Progenitor cell of endocrine pancreas (in vitro differentiated cells): ENCODE data around the gene GALNT2. TPM values are rescaled to one million over a fixed set of nuclear protein-coding genes. Genes with fewer than 3 reads are reported as not detected.

Source experiments
- DNase-seq: peaks from one replicate; pipeline ENCODE4 v3.0.0; 2021; ENCODE audit warnings: low spot score; ENCODE audit not compliant: unreplicated experiment
- H3K27ac Mint-ChIP-seq: 2 replicates; pipeline ENCODE4 v1.8.0; 2021; ENCODE audit warnings: mild to moderate bottlenecking, moderate library complexity, mixed read lengths
- H3K27me3 Mint-ChIP-seq: 2 replicates; pipeline ENCODE4 v1.8.0; 2021; ENCODE audit warnings: mixed read lengths
- H3K36me3 Mint-ChIP-seq: 2 replicates; pipeline ENCODE4 v1.8.0; 2022; ENCODE audit warnings: mixed read lengths; ENCODE audit not compliant: insufficient read depth
- H3K4me1 Mint-ChIP-seq: 2 replicates; pipeline ENCODE4 v1.8.0; 2021; ENCODE audit warnings: low read depth, mixed read lengths
- H3K4me3 Mint-ChIP-seq: 2 replicates; pipeline ENCODE4 v1.8.0; 2021; ENCODE audit warnings: low read depth, mild to moderate bottlenecking, moderate library complexity, mixed read lengths
- H3K9me3 Mint-ChIP-seq: 2 replicates; pipeline ENCODE4 v1.8.0; 2021; ENCODE audit warnings: low read depth, mixed read lengths
- total RNA-seq: library from RNA; stranded (reverse); gene quantifications from 2 replicates; pipeline ENCODE4 v1.2.1, GENCODE V29; 2021
- TF ChIP-seq, protein P1 (sequence below): fragments of 200-600 bp; sonication (generic); IDR thresholded peaks from one replicate; pipeline ENCODE4 v1.5.0; 2021; ENCODE audit warnings: antibody characterized with exemption, mild to moderate bottlenecking; ENCODE audit not compliant: unreplicated experiment

Gene GALNT2
- total RNA-seq, 1 donor from 2014 or later = 95.2 TPM

- Mint-ChIP-seq H3K4me3 (no peak overlapping the region), H3K4me1 (peaks cover 20% of the 10 kb centered on the region), H3K27ac (no peak overlapping the region), H3K9me3 (no peaks in the 10 kb centered on the region), H3K27me3 (no peaks in the 10 kb centered on the region), H3K36me3 (peaks cover 15% of the 10 kb centered on the region)
- TF ChIP-seq, protein P1, sequence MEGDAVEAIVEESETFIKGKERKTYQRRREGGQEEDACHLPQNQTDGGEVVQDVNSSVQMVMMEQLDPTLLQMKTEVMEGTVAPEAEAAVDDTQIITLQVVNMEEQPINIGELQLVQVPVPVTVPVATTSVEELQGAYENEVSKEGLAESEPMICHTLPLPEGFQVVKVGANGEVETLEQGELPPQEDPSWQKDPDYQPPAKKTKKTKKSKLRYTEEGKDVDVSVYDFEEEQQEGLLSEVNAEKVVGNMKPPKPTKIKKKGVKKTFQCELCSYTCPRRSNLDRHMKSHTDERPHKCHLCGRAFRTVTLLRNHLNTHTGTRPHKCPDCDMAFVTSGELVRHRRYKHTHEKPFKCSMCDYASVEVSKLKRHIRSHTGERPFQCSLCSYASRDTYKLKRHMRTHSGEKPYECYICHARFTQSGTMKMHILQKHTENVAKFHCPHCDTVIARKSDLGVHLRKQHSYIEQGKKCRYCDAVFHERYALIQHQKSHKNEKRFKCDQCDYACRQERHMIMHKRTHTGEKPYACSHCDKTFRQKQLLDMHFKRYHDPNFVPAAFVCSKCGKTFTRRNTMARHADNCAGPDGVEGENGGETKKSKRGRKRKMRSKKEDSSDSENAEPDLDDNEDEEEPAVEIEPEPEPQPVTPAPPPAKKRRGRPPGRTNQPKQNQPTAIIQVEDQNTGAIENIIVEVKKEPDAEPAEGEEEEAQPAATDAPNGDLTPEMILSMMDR = no peak
- no peak for DNase-seq
These were observed 50.7 kb downstream of the GALNT2 start for GRCh38 chr1:230117694-230118093.

GRCh38 chr1:230119340-230119739, 52.3 kb downstream of the GALNT2 start:
- Mint-ChIP-seq H3K27me3 (no peaks in the 10 kb centered on the region), H3K27ac (no peak overlapping the region), H3K9me3 (no peaks in the 10 kb centered on the region), H3K4me1 (peaks cover 8% of the 10 kb centered on the region), H3K4me3 (no peak overlapping the region), H3K36me3 (peaks cover 12% of the 10 kb centered on the region)
- no peak for DNase-seq
- TF ChIP-seq, protein P1 = no peak

- H3K27ac Mint-ChIP-seq = no peak overlapping the region
- peaks cover 9% of the 10 kb centered on the region for H3K36me3 Mint-ChIP-seq
These were observed 53.4 kb downstream of the GALNT2 start for GRCh38 chr1:230120289-230120920.

GRCh38 chr1:230120921-230121381, 53.9 kb downstream of the GALNT2 start:
- Mint-ChIP-seq H3K27me3 (no peaks in the 10 kb centered on the region), H3K36me3 (peaks cover 6% of the 10 kb centered on the region), H3K9me3 (no peaks in the 10 kb centered on the region), H3K4me1 (peaks cover 13% of the 10 kb centered on the region), H3K4me3 (no peak overlapping the region), H3K27ac (no peak overlapping the region)
- DNase-seq = no peak
- TF ChIP-seq, protein P1 = peak; percentile 59

More at GRCh38 chr1:230120289-230120920, 53.4 kb downstream of the GALNT2 start:
- DNase-seq = no peak
- H3K4me3 Mint-ChIP-seq = no peak overlapping the region
- no peaks in the 10 kb centered on the region for H3K9me3 Mint-ChIP-seq
- H3K27me3 Mint-ChIP-seq = no peaks in the 10 kb centered on the region
- peaks cover 9% of the 10 kb centered on the region for H3K4me1 Mint-ChIP-seq
- TF ChIP-seq, protein P1 = no peak

- no peak for DNase-seq
- peaks cover 18% of the 10 kb centered on the region for H3K4me1 Mint-ChIP-seq
- no peak overlapping the region for H3K27ac Mint-ChIP-seq
- TF ChIP-seq, protein P1 = no peak
- peaks cover 5% of the 10 kb centered on the region for H3K36me3 Mint-ChIP-seq
- H3K27me3 Mint-ChIP-seq = no peaks in the 10 kb centered on the region
- no peak overlapping the region for H3K4me3 Mint-ChIP-seq
- no peaks in the 10 kb centered on the region for H3K9me3 Mint-ChIP-seq
These were observed 54.9 kb downstream of the GALNT2 start for GRCh38 chr1:230121950-230122349.
